PC-9 (cell line): ENCODE measurements around the gene PIH1D1. TPM values are rescaled to one million over a fixed set of nuclear protein-coding genes. Genes with fewer than 3 reads are reported as not detected.
"Not testable (repeated sequence)": the region's sequence is repeated elsewhere in the genome, so short reads cannot be mapped to it uniquely, and the experiment has no call there.

Source experiments
- BruUV-seq: library from RNA; stranded (reverse); fragments of 400-500 nt; replicated peaks from 2 replicates; lab custom pipeline; 2021; lab: Mats Ljungman, UMichigan
- CTCF ChIA-PET: fragments of 300-600 bp; sonication (Branson Sonifier 250); formaldehyde crosslinking; loops from one replicate; lab custom pipeline; 2022; ENCODE audit warnings: antibody characterized with exemption; lab: Charles Lee
- POLR2A ChIA-PET: fragments of 300-600 bp; sonication (Branson Sonifier 250); formaldehyde crosslinking; loops from one replicate; lab custom pipeline; 2022; ENCODE audit warnings: antibody characterized with exemption; ENCODE audit not compliant: unreplicated experiment; lab: Charles Lee
- DNase-seq, 2 experiments: peaks; one replicate each; pipeline versions ENCODE4 v3.0.0 to v3.0.0-alpha.2; 2015 to 2022; ENCODE audit warnings: mixed read lengths in 1 of 2
- H2AFZ ChIP-seq: fragments of 200-600 bp; sonication (generic); 2 replicates; pipeline ENCODE4 v1.8.1; 2017; ENCODE audit warnings: antibody characterized with exemption
- H3F3A ChIP-seq: fragments of 200-600 bp; sonication (generic); 2 replicates; pipeline ENCODE4 v1.8.1; 2017; ENCODE audit warnings: antibody characterized with exemption, mild to moderate bottlenecking, low read depth; ENCODE audit not compliant: insufficient read depth
- H3K27ac ChIP-seq: fragments of 200-600 bp; sonication (generic); 2 replicates; pipeline ENCODE4 v1.6.1; 2016; ENCODE audit warnings: mixed run types
- H3K27me3 ChIP-seq: fragments of 200-600 bp; sonication (generic); 2 replicates; pipeline ENCODE4 v1.6.1; 2016; ENCODE audit warnings: low read depth, mixed run types; ENCODE audit not compliant: insufficient read depth
- H3K36me3 ChIP-seq: fragments of 200-600 bp; sonication (generic); 2 replicates; pipeline ENCODE4 v1.6.1; 2016; ENCODE audit warnings: low read depth, mixed run types
- H3K4me1 ChIP-seq: fragments of 200-600 bp; sonication (generic); replicated peaks from 2 replicates; pipeline ENCODE4 v1.6.1; 2016; ENCODE audit warnings: mixed run types; ENCODE audit not compliant: insufficient read depth
- H3K4me2 ChIP-seq: fragments of 200-600 bp; sonication (generic); 2 replicates; pipeline ENCODE4 v1.6.1; 2017; ENCODE audit warnings: mixed run types
- H3K4me3 ChIP-seq: fragments of 200-600 bp; sonication (generic); 2 replicates; pipeline ENCODE4 v1.6.1; 2016; ENCODE audit warnings: mixed run types
- H3K79me2 ChIP-seq: fragments of 200-600 bp; sonication (generic); 2 replicates; pipeline ENCODE4 v1.6.1; 2017; ENCODE audit warnings: low read depth, mixed run types
- H3K9me2 ChIP-seq: fragments of 200-600 bp; sonication (generic); 2 replicates; pipeline ENCODE4 v1.8.1; 2017; ENCODE audit warnings: mild to moderate bottlenecking; ENCODE audit not compliant: insufficient read depth
- H3K9me3 ChIP-seq: fragments of 200-600 bp; sonication (generic); 2 replicates; pipeline ENCODE4 v1.8.1; 2016; ENCODE audit warnings: low read depth; ENCODE audit not compliant: insufficient read depth
- H4K20me1 ChIP-seq: fragments of 200-600 bp; sonication (generic); 2 replicates; pipeline ENCODE4 v1.8.1; 2017; ENCODE audit not compliant: insufficient read depth
- EZH2 ChIP-seq: fragments of 200-600 bp; sonication (generic); IDR thresholded peaks from 2 replicates; pipeline ENCODE4 v1.8.0; 2017; ENCODE audit warnings: antibody characterized with exemption, low read depth
- intact Hi-C: fragments of 100-400 bp; cut with micrococcal nuclease; formaldehyde crosslinking; loops from one replicate; pipeline ENCODE4 v1.10.0; 2022; ENCODE audit not compliant: unreplicated experiment
- total RNA-seq: library from RNA; stranded (reverse); gene quantifications from 2 replicates; pipeline ENCODE4 v1.2.3, GENCODE V29; 2021
- TF ChIP-seq, protein P1 (sequence below): fragments of 200-600 bp; sonication (generic); conservative IDR thresholded peaks from 2 replicates; pipeline ENCODE4 v1.6.1; 2017; ENCODE audit warnings: mixed run types, antibody characterized with exemption, mild to moderate bottlenecking, moderate library complexity

PIH1D1 gene
- total RNA-seq, 1 experiment from 2014 or later: 156 TPM

DNA sequence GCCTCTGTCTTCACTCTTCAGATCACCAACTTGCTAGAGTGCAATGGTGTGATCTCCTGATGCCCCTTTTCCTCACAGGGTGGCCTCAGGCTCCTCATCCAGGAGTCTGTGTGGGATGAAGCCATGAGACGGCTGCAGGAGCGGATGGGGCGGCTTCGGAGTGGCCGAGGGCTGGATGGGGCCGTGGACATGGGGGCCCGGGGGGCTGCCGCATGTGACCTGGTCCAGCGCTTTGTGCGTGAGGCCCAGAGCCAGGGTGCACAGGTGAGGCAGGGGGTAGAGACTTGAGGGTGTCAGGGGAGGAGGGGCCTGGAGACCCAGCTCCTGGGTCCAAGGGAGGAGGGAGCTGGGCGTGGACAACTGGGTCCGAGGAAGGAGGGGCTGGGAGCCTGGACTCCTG is 10.9 kb upstream of the PIH1D1 start:
- Histone ChIP-seq H3K36me3 (peaks cover 4% of the 10 kb centered on the region), H3K4me3 (no peak overlapping the region), H3K27ac (no peak overlapping the region), H3K4me1 (no peaks in the 10 kb centered on the region), H3K27me3 (no peaks in the 10 kb centered on the region), H2AFZ (no peak overlapping the region), H3K79me2 (no peaks in the 10 kb centered on the region), H3K4me2 (no peak overlapping the region), H3K9me3 (no peaks in the 10 kb centered on the region), H3K9me2 (no peaks in the 10 kb centered on the region), H4K20me1 (no peaks in the 10 kb centered on the region), H3F3A (peaks cover 8% of the 10 kb centered on the region)
- DNase-seq: no peak
- CTCF ChIA-PET: no interaction called here
- BruUV-seq: no TSS peak
- TF ChIP-seq EZH2: no peak
- TF ChIP-seq, protein P1, sequence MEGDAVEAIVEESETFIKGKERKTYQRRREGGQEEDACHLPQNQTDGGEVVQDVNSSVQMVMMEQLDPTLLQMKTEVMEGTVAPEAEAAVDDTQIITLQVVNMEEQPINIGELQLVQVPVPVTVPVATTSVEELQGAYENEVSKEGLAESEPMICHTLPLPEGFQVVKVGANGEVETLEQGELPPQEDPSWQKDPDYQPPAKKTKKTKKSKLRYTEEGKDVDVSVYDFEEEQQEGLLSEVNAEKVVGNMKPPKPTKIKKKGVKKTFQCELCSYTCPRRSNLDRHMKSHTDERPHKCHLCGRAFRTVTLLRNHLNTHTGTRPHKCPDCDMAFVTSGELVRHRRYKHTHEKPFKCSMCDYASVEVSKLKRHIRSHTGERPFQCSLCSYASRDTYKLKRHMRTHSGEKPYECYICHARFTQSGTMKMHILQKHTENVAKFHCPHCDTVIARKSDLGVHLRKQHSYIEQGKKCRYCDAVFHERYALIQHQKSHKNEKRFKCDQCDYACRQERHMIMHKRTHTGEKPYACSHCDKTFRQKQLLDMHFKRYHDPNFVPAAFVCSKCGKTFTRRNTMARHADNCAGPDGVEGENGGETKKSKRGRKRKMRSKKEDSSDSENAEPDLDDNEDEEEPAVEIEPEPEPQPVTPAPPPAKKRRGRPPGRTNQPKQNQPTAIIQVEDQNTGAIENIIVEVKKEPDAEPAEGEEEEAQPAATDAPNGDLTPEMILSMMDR: no peak
- intact Hi-C loops: no loop called here
- POLR2A ChIA-PET: interaction anchor here (0.6 kb wide), 1 partner anchor 97 kb away, joined by 5 read pairs; no protein-coding TSS in a partner anchor

DNA sequence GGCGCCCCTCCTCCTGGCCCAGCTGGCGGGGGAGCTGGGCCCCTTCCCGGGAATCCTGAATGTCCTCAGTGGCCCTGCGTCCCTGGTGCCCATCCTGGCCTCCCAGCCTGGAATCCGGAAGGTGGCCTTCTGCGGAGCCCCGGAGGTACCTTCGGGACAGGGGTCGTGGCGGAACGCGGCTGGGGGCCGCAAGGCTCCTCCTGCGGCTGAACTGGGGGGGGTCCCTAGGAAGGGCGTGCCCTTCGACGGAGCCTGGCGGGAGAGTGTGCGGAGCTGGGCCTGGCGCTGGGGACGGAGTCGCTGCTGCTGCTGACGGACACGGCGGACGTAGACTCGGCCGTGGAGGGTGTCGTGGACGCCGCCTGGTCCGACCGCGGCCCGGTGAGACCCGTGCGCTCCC is 10.0 kb upstream of the PIH1D1 start:
- CTCF ChIA-PET: no interaction called here
- intact Hi-C loops: no loop called here
- no peaks in the 10 kb centered on the region for H4K20me1 ChIP-seq

DNA sequence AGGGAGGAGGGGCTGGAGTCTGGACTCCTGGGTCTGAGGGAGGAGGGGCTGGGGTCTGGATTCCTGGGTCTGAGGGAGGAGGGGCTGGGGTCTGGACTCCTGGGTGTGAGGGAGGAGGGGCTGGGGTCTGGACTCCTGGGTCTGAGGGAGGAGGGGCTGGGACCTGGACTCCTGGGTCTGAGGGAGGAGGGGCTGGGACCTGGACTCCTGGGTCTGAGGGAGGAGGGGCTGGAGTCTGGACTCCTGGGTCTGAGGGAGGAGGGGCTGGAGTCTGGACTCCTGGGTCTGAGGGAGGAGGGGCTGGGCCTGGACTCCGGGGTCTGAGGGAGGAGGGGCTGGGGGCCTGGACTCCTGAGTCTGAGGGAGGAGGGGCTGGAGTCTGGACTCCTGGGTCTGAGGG is 9.5 kb upstream of the PIH1D1 start:
- H3K27me3 ChIP-seq, H3K27ac ChIP-seq, CTCF ChIA-PET, H3K79me2 ChIP-seq, H3K4me1 ChIP-seq, intact Hi-C loops, H3K9me3 ChIP-seq, DNase-seq, H2AFZ ChIP-seq, H3K4me2 ChIP-seq, H3K36me3 ChIP-seq, H3K9me2 ChIP-seq, BruUV-seq, H4K20me1 ChIP-seq, POLR2A ChIA-PET, H3K4me3 ChIP-seq: not testable (repeated sequence)
- peaks cover 10% of the 10 kb centered on the region for H3F3A ChIP-seq

More for the DNA sequence above, 10.0 kb upstream of the PIH1D1 start:
- Histone ChIP-seq H3F3A (peaks cover 8% of the 10 kb centered on the region), H3K4me1 (no peaks in the 10 kb centered on the region), H3K4me2 (no peak overlapping the region), H3K4me3 (no peak overlapping the region), H3K79me2 (no peaks in the 10 kb centered on the region), H3K27me3 (no peaks in the 10 kb centered on the region), H3K27ac (no peak overlapping the region), H3K9me2 (no peaks in the 10 kb centered on the region), H3K9me3 (no peaks in the 10 kb centered on the region), H2AFZ (no peak overlapping the region), H3K36me3 (peaks cover 4% of the 10 kb centered on the region)
- POLR2A ChIA-PET: no interaction called here
- no peak for DNase-seq
- TF ChIP-seq, protein P1: no peak
- no peak for TF ChIP-seq EZH2
- BruUV-seq: no TSS peak

DNA sequence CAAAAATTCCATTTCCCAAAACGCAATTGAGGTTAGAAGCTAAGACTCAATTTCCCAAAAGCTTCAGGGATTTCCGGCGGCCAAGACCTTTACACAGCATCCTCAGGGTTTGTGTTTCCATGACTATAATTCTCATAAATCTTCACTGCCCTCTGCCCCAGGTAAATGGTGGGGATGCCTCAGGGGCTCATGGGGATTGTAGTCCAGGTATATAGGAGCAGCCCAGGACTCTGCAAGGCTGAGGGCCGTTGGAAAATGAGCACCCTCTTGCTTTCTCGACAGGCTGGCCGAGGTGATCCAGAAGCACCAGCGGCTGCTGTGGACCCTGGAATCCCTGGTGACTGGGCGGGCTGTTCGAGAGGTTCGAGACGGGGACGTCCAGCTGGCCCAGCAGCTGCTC is 7.8 kb upstream of the PIH1D1 start:
- no peak overlapping the region for H2AFZ ChIP-seq
- peaks cover 19% of the 10 kb centered on the region for H3F3A ChIP-seq
- no peaks in the 10 kb centered on the region for H4K20me1 ChIP-seq
- H3K4me1 ChIP-seq: peaks cover 2% of the 10 kb centered on the region
- no TSS peak for BruUV-seq
- H3K4me3 ChIP-seq: no peak overlapping the region
- H3K36me3 ChIP-seq: peaks cover 8% of the 10 kb centered on the region
- H3K27ac ChIP-seq: no peak overlapping the region
- no peaks in the 10 kb centered on the region for H3K27me3 ChIP-seq
- H3K4me2 ChIP-seq: no peak overlapping the region
- no peaks in the 10 kb centered on the region for H3K9me2 ChIP-seq
- no peaks in the 10 kb centered on the region for H3K9me3 ChIP-seq
- DNase-seq: no peak
- TF ChIP-seq, protein P1: no peak
- TF ChIP-seq EZH2: no peak
- peaks cover 18% of the 10 kb centered on the region for H3K79me2 ChIP-seq
- ChIA-PET CTCF (no interaction called here), POLR2A (no interaction called here)
- intact Hi-C loops: no loop called here
